Body of pancreas (tissue), 4 donors: ENCODE results near the gene CFAP46. TPM values are rescaled to one million over a fixed set of nuclear protein-coding genes. Genes with fewer than 3 reads are reported as not detected.

Experiments
- ATAC-seq: fragments of 150-250 bp; one replicate; pipeline ENCODE4 v1.9.1; 2016
- DNase-seq, 4 donors: peaks; one replicate each; pipeline ENCODE4 v3.0.0-alpha.2; 2019
- H3K27ac ChIP-seq, 4 donors: fragments of 200-600 bp; sonication (generic); 1 replicate in 3 of 4; 2 replicates in 1 of 4; pipeline versions ENCODE4 v1.5.1 to v1.6.1; 2016 to 2019; ENCODE audit warnings: mild to moderate bottlenecking in 1 of 4, mixed read lengths in 1 of 4, moderate library complexity in 1 of 4
- H3K27me3 ChIP-seq, 2 donors: fragments of 200-600 bp; sonication (generic); one replicate each; pipeline ENCODE4 v1.6.0; 2016; ENCODE audit warnings: mild to moderate bottlenecking in 1 of 2
- H3K36me3 ChIP-seq, 2 donors: fragments of 200-600 bp; sonication (generic); replicated peaks in 1 of 2; 2 replicates each; pipeline ENCODE4 v1.5.1; 2016; ENCODE audit warnings: low read depth in 2 of 2; ENCODE audit not compliant: insufficient read depth in 1 of 2
- H3K4me1 ChIP-seq: fragments of 200-600 bp; sonication (generic); one replicate; pipeline ENCODE4 v1.6.0; 2016
- H3K4me3 ChIP-seq, 2 donors: fragments of 200-600 bp; sonication (generic); 1 replicate in 1 of 2; 2 replicates in 1 of 2; pipeline ENCODE4 v1.5.1; 2016 to 2019
- H3K9me3 ChIP-seq, 3 donors: fragments of 200-600 bp; sonication (generic); 1 replicate in 2 of 3; 2 replicates in 1 of 3; pipeline ENCODE4 v1.5.1; 2016
- CTCF ChIP-seq, 7 experiments: fragments of 450-650 bp in 4 of 7; fragments of 200-600 bp in 3 of 7; sonication (generic) in 3 of 7; IDR thresholded peaks; one replicate each; pipeline ENCODE4 v1.5.1; 2016 to 2019; ENCODE audit warnings: antibody characterized with exemption in 7 of 7
- POLR2A ChIP-seq, 3 donors: fragments of 450-650 bp; IDR thresholded peaks; one replicate each; pipeline ENCODE4 v1.6.1; 2016; ENCODE audit warnings: antibody characterized with exemption in 3 of 3, mild to moderate bottlenecking in 2 of 3
- WGBS, 2 donors: methylation state at CpG; one replicate each; pipeline ENCODE4 v1.1.5; 2017; 5-methylcytosine and 5-hydroxymethylcytosine counted together
- intact Hi-C: fragments of 100-400 bp; cut with DNase I; formaldehyde crosslinking; loops from one replicate; pipeline ENCODE4 v1.15.1; 2023
- total RNA-seq, 2 donors: library from RNA; depleted of rRNA; stranded (reverse); fragments of >200 nt; gene quantifications; one replicate each; pipeline ENCODE4 v1.1.0, GENCODE V29; 2016

Gene CFAP46
- total RNA-seq, 2 donors from 2014 or later, result 0.33 to 0.52 TPM

GRCh38 chr10:132988988-132989387 is 46.6 kb upstream of the CFAP46 start:
- Histone ChIP-seq H3K9me3 (no peaks in the 10 kb centered on the region), H3K27me3 (no peaks in the 10 kb centered on the region), H3K4me1 (no peaks in the 10 kb centered on the region), H3K36me3 (no peaks in the 10 kb centered on the region), H3K27ac (no peak overlapping the region), H3K4me3 (no peak overlapping the region)
- no peak for TF ChIP-seq POLR2A (IDR thresholded peaks at IDR 0.05)
- no peak for TF ChIP-seq CTCF (IDR thresholded peaks at IDR 0.05)
- no peak for DNase-seq
- 68 to 77% methylated on average over 5 to 6 of the region's 8 CpGs for WGBS, 2 donors
- ATAC-seq, result no peak
- intact Hi-C loops, result no loop called here

- Histone ChIP-seq H3K36me3 (no peaks in the 10 kb centered on the region), H3K9me3 (no peaks in the 10 kb centered on the region), H3K27ac (no peak overlapping the region), H3K4me3 (no peak overlapping the region), H3K4me1 (no peaks in the 10 kb centered on the region), H3K27me3 (no peaks in the 10 kb centered on the region)
- TF ChIP-seq POLR2A (IDR thresholded peaks at IDR 0.05) (no peak), CTCF (IDR thresholded peaks at IDR 0.05) (no peak)
- WGBS, 2 donors, result 65 to 68% methylated on average over 25 to 29 of the region's 29 CpGs
- ATAC-seq (no peak), DNase-seq (no peak)
- intact Hi-C loops, result no loop called here
Observed at GRCh38 chr10:132987671-132988571, 45.6 kb upstream of the CFAP46 start.

GRCh38 chr10:132986978-132987377 is 44.6 kb upstream of the CFAP46 start:
- no peak for ATAC-seq
- H3K4me1 ChIP-seq, result no peaks in the 10 kb centered on the region
- 61 to 67% methylated on average over 14 of the region's 14 CpGs for WGBS, 2 donors
- DNase-seq, result no peak
- no peaks in the 10 kb centered on the region for H3K27me3 ChIP-seq
- H3K27ac ChIP-seq, result no peak overlapping the region
- H3K36me3 ChIP-seq, result no peaks in the 10 kb centered on the region
- H3K9me3 ChIP-seq, result no peaks in the 10 kb centered on the region
- TF ChIP-seq POLR2A (IDR thresholded peaks at IDR 0.05), result no peak
- TF ChIP-seq CTCF (IDR thresholded peaks at IDR 0.05), result no peak
- intact Hi-C loops, result no loop called here
- no peak overlapping the region for H3K4me3 ChIP-seq

- Histone ChIP-seq H3K27ac (no peak overlapping the region), H3K36me3 (no peaks in the 10 kb centered on the region), H3K27me3 (no peaks in the 10 kb centered on the region), H3K4me1 (no peaks in the 10 kb centered on the region), H3K9me3 (no peaks in the 10 kb centered on the region), H3K4me3 (no peak overlapping the region)
- DNase-seq, result no peak
- WGBS, 2 donors, result 73 to 86% methylated on average over 1 to 7 of the region's 8 CpGs
- no peak for ATAC-seq
- intact Hi-C loops, result no loop called here
- no peak for TF ChIP-seq CTCF (IDR thresholded peaks at IDR 0.05)
- no peak for TF ChIP-seq POLR2A (IDR thresholded peaks at IDR 0.05)
Observed at GRCh38 chr10:132986576-132986975, 44.2 kb upstream of the CFAP46 start.

GRCh38 chr10:132986076-132986475 is 43.7 kb upstream of the CFAP46 start:
- no peak for TF ChIP-seq CTCF (IDR thresholded peaks at IDR 0.05)
- no peak for TF ChIP-seq POLR2A (IDR thresholded peaks at IDR 0.05)
- WGBS, 2 donors, result 67% methylated on average over 8 of the region's 8 CpGs; no CpG with 5 or more reads in 1 of the 2 donors
- Histone ChIP-seq H3K27ac (no peak overlapping the region), H3K4me3 (no peak overlapping the region), H3K9me3 (no peaks in the 10 kb centered on the region), H3K27me3 (no peaks in the 10 kb centered on the region), H3K36me3 (no peaks in the 10 kb centered on the region), H3K4me1 (no peaks in the 10 kb centered on the region)
- no peak for ATAC-seq
- no peak for DNase-seq
- intact Hi-C loops, result no loop called here
